Endodermal cell (in vitro differentiated cells): ENCODE results near the gene CAPN12. TPM values are rescaled to one million over a fixed set of nuclear protein-coding genes. Genes with fewer than 3 reads are reported as not detected.

Experiments used
- DNase-seq: peaks from one replicate; pipeline ENCODE4 v3.0.0-alpha.2; 2017
- H3K27ac ChIP-seq: 2 replicates; pipeline ENCODE4 v1.5.1; 2013; ENCODE audit warnings: mild to moderate bottlenecking, low read depth, low read length, moderate library complexity
- H3K27me3 ChIP-seq: 2 replicates; pipeline ENCODE4 v1.6.1; 2013; ENCODE audit warnings: mild to moderate bottlenecking, low read length, moderate library complexity; ENCODE audit not compliant: insufficient read depth, control insufficient read depth, poor library complexity, severe bottlenecking
- H3K36me3 ChIP-seq: 2 replicates; pipeline ENCODE4 v1.7.0; 2013; ENCODE audit warnings: mild to moderate bottlenecking, low read length, moderate library complexity; ENCODE audit not compliant: control insufficient read depth, insufficient read depth
- H3K4me1 ChIP-seq: one replicate; pipeline ENCODE4 v1.7.0; 2013; ENCODE audit warnings: low read length; ENCODE audit not compliant: control insufficient read depth, insufficient read depth
- H3K4me3 ChIP-seq: 2 replicates; pipeline ENCODE4 v1.5.1; 2013; ENCODE audit warnings: mild to moderate bottlenecking, low read length, moderate library complexity
- H3K9ac ChIP-seq: 2 replicates; pipeline ENCODE4 v1.6.1; 2013; ENCODE audit warnings: mild to moderate bottlenecking, low read length, moderate library complexity; ENCODE audit not compliant: poor library complexity, severe bottlenecking; ENCODE audit errors: extremely low read depth
- H3K9me3 ChIP-seq: 2 replicates; pipeline ENCODE4 v1.6.1; 2013; ENCODE audit warnings: mild to moderate bottlenecking, low read length, moderate library complexity; ENCODE audit not compliant: control insufficient read depth
- H3K27ac Mint-ChIP-seq: 2 replicates; pipeline ENCODE4 v1.8.0; 2020; ENCODE audit warnings: mixed read lengths
- H3K27me3 Mint-ChIP-seq: 2 replicates; pipeline ENCODE4 v1.8.0; 2021; ENCODE audit warnings: mild to moderate bottlenecking, mixed read lengths; ENCODE audit not compliant: insufficient read depth
- H3K36me3 Mint-ChIP-seq: 2 replicates; pipeline ENCODE4 v1.8.0; 2020; ENCODE audit warnings: low read depth, mixed read lengths
- H3K4me1 Mint-ChIP-seq: 2 replicates; pipeline ENCODE4 v1.8.0; 2020; ENCODE audit warnings: mixed read lengths
- H3K4me3 Mint-ChIP-seq: 2 replicates; pipeline ENCODE4 v1.8.0; 2020; ENCODE audit warnings: mild to moderate bottlenecking, moderate library complexity, mixed read lengths
- H3K9me3 Mint-ChIP-seq: 2 replicates; pipeline ENCODE4 v1.8.0; 2020; ENCODE audit warnings: mild to moderate bottlenecking, mixed read lengths
- CTCF ChIP-seq: fragments of 200-600 bp; sonication (generic); conservative IDR thresholded peaks from 2 replicates; pipeline ENCODE4 v1.5.0; 2021; ENCODE audit warnings: antibody characterized with exemption, mild to moderate bottlenecking
- WGBS, 2 experiments: methylation state at CpG; one replicate each; pipeline versions ENCODE4 v1.1.5 to v1.1.7; 2013; ENCODE audit warnings: missing lambda C conversion rate in 2 of 2, mixed read lengths in 1 of 2; ENCODE audit not compliant: insufficient coverage in 1 of 2, insufficient read length in 1 of 2; 5-methylcytosine and 5-hydroxymethylcytosine counted together
- total RNA-seq, 2 donors: library from RNA; stranded (reverse); fragmentation: NEBNext Ultra II Directional in 1 of 2; extraction: Animal tissue kit (Norgen Biotek cat#: 25700) in 1 of 2; gene quantifications; 2 replicates in 1 of 2; 3 replicates in 1 of 2; pipeline ENCODE4 v1.2.1, GENCODE V29; 2021

The CAPN12 gene
- total RNA-seq, 2 donors from 2014 or later = 14.5 to 83.0 TPM

- peak; percentile 95 for DNase-seq
- H3K4me3 ChIP-seq = no peak overlapping the region
- Mint-ChIP-seq H3K9me3 (no peaks in the 10 kb centered on the region), H3K27me3 (no peaks in the 10 kb centered on the region), H3K4me1 (peaks cover 14% of the 10 kb centered on the region), H3K27ac (no peak overlapping the region), H3K36me3 (peaks cover 47% of the 10 kb centered on the region), H3K4me3 (no peak overlapping the region)
- TF ChIP-seq CTCF = peak; percentile 97
- H3K9me3 ChIP-seq = no peaks in the 10 kb centered on the region
- H3K27me3 ChIP-seq = no peaks in the 10 kb centered on the region
- H3K36me3 ChIP-seq = peaks cover 51% of the 10 kb centered on the region
- WGBS, 2 experiments = 74 to 92% methylated on average over 11 to 16 of the region's 17 CpGs
- H3K9ac ChIP-seq = no peak overlapping the region
- peaks cover 8% of the 10 kb centered on the region for H3K4me1 ChIP-seq
- no peak overlapping the region for H3K27ac ChIP-seq
Observed at GRCh38 chr19:38729653-38730469, 14.4 kb downstream of the CAPN12 start.

- no peak overlapping the region for H3K4me3 ChIP-seq
- no peaks in the 10 kb centered on the region for H3K9me3 ChIP-seq
- Mint-ChIP-seq H3K27me3 (no peaks in the 10 kb centered on the region), H3K9me3 (no peaks in the 10 kb centered on the region), H3K36me3 (peaks cover 55% of the 10 kb centered on the region), H3K27ac (no peak overlapping the region), H3K4me1 (peaks cover 14% of the 10 kb centered on the region), H3K4me3 (no peak overlapping the region)
- no peak for TF ChIP-seq CTCF
- H3K36me3 ChIP-seq = peaks cover 60% of the 10 kb centered on the region
- H3K27ac ChIP-seq = peak overlapping the region; percentile 24
- H3K27me3 ChIP-seq = no peaks in the 10 kb centered on the region
- WGBS, 2 experiments = 93 to 97% methylated on average over 24 to 37 of the region's 37 CpGs
- H3K9ac ChIP-seq = no peak overlapping the region
- peaks cover 4% of the 10 kb centered on the region for H3K4me1 ChIP-seq
- DNase-seq = no peak
Observed at GRCh38 chr19:38728752-38729541, 15.3 kb downstream of the CAPN12 start.

DNA sequence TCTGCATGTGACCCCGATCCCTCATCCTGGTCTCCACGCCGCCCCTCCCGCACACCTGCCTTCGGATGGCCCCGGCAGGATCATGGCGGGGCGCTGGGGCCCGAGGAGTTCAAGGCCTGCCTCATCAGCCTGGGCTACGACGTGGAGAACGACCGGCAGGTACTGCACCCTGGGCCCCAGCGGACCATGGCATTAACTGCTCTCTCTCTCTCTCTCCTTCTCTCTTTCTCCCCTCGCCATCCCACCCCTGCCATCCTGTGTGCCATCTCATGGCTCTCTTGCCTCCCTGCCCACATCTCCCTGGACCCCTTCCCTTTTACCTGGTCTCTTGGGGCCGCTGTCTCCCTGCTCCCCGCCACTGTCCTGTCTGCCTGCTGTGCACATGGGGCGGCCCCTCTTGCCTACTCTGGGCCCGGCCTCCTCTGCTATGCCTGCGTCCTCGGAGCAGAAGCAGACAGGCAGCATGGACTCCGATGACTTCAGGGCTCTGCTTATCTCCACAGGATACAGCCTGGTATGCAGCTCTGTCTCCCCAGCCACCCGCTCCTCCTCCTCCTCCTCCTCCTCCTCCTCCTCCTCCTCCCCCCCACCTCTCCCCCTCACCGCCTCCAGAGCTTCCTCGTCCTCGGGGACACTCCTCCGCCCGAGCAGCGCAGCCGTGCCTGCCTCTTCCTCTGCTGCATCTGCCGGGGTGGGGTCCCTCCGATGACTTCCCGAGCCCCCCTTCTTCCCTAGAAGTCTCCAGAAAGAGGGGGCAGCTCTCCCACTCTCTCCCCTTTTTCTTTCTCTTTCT, 16.2 kb downstream of the CAPN12 start:
- H3K9me3 ChIP-seq = no peaks in the 10 kb centered on the region
- no peak overlapping the region for H3K4me3 ChIP-seq
- peaks cover 8% of the 10 kb centered on the region for H3K4me1 ChIP-seq
- DNase-seq = no peak
- no peaks in the 10 kb centered on the region for H3K27me3 ChIP-seq
- no peak for TF ChIP-seq CTCF
- Mint-ChIP-seq H3K4me3 (no peak overlapping the region), H3K4me1 (peaks cover 21% of the 10 kb centered on the region), H3K27me3 (no peaks in the 10 kb centered on the region), H3K9me3 (no peaks in the 10 kb centered on the region), H3K27ac (no peak overlapping the region), H3K36me3 (peaks cover 62% of the 10 kb centered on the region)
- H3K9ac ChIP-seq = no peak overlapping the region
- WGBS, 2 experiments = 90 to 92% methylated on average over 12 to 32 of the region's 33 CpGs
- H3K36me3 ChIP-seq = peaks cover 68% of the 10 kb centered on the region
- H3K27ac ChIP-seq = peak overlapping the region; percentile 44
